IPS-11a (cell line): ENCODE data around the gene CPNE8.

Source experiments
- H3K4me3 ChIP-seq: one replicate; pipeline ENCODE4 v1.5.1; 2013; ENCODE audit warnings: low read depth, low read length, control low read depth

Gene CPNE8

DNA sequence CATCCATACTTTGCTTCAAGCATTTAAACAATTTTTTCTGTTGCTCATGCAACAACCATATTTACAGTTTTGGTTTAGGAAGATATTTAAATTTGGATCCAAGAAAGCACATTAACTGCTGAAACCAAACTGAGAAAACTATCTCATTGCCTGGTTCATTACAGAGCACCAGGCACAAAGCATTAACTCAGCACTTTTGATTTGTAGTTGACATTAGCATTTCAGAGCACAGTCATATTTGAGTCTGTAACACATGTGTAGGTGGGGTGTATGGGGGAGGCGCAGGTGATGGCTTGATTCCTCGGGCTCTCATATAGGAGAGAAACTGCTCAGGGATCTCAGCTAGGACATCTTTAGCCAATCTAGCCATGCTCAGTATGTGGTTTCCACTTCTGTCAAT is 251.7 kb downstream of the CPNE8 start:
- H3K4me3 ChIP-seq: no peak overlapping the region

DNA sequence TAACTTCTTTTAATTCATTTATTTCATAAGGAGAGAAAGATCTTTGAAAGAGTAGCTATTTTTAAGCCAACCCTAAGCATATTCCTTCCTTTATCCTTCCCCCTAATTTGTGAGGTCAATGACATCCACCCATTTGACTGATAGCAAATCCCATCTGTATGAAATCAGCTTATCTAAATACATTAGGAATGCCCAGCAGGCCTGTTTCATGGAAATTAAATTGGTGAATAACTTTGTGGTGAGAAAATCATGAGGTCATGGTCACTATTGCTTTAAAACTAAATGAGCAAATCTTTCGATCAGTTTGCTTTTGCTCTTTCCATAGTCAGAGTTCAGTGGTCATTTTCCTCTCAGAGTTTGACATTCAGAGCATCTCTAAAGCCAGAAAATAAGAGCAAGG is 256.6 kb downstream of the CPNE8 start:
- H3K4me3 ChIP-seq: no peak overlapping the region

DNA sequence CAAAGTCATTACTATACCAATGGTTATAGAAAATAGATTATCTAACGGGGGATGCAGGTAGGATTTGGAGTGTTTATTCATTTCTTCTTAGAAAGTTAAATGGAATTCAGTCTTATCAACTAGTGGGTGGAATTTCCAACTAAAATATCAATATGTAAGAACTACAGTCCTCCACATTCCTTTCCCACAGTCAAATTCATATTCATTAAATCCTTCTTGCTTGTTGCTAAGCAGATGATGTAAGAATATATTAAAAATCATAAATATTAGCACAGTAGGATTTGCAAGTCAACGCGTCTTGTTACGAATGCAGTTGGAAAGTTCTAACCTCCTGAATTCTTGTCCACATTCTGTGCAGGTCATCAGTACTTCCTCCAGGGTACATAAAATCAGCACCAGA is 259.2 kb downstream of the CPNE8 start:
- no peak overlapping the region for H3K4me3 ChIP-seq

DNA sequence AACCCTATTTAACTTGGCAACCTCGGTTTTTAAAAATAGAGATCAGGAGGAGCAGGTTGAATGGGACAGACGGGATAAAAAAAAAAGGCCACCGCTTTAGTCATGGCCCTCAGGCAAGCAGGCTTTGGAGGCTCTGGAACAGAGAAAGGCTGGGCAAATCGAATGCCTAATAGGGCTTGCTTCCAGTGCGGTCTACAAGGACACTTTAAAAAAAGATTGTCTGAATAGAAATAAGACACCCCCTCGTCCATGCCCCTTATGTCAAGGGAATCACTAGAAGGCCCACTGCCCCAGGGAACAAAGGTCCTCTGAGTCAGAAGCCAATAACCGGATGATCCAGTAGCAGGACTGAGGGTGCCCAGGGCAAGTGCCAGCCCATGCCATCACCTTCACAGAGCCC is 265.8 kb downstream of the CPNE8 start:
- no peak overlapping the region for H3K4me3 ChIP-seq

DNA sequence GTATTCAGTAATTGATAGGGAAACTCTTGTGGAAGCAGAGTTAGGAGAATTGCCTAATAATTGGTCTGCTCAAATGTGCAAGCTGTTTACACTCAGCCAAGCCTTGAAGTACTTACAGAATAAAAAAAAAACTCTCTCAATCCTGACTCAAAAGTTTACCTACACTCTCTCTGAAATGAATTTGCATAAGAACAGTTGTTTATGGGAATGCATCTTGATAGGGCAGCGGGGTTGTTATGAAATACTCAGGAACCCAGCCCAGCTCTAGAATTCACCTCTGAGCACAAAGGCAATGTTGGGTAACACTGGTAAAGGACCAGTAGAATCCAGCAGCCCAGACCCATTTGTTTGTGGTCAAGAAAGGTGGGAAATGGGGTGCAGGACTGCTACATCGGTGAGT is 267.0 kb downstream of the CPNE8 start:
- H3K4me3 ChIP-seq: no peak overlapping the region

DNA sequence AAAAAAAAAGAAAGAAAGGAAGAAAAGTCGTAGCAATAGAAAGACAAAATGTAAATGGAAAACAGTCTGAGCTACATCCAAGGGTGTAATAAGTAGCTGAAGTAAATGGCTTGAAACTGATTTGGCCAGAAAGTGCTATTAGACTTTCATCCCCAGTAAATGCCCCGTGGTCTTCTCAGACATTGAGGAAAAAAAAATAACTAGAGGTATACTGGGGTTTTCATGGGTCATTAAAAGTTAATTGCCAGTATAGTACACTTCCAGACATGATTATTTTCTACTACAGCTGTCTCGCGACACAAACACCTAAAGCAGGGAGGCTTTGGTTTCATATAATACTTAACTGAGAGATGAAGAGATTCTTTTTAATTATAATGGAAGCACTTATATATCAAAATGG is 271.9 kb downstream of the CPNE8 start:
- no peak overlapping the region for H3K4me3 ChIP-seq

DNA sequence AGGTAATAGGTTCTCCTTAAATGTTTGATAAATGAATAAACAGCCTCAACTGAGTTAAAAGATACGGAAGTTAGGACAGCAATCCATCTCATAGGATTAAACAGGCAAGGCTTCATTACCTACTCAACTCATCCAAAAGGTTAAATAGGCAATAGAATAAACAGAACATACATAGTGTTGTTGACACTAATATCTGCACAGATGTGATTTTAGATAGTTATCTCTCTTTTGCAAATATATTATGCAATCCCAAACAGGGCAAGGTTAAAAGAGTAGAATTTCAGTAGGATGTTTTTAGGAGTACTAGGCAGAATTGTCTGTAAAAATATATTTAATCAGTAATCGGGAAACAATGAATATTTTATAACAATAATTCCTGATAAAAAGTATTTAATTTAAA is 276.3 kb downstream of the CPNE8 start:
- no peak overlapping the region for H3K4me3 ChIP-seq

DNA sequence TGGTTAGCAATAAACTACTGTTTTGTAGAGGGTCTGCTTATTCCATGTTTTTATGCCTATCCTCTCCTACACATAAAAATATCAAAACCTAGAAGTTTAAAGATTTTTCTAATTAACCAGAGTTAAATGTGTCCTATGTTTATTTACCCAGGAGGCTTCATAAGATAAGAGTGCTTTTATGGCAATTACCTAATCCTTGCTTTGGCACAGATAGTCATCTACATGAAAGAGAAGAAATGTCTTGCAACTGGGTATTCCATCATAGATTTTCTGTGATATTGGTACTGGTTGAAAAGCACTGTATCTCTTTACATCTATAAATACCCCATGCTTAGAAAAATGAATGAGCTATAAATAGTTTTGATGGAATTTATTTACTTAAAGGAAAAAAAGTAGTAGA is 277.1 kb downstream of the CPNE8 start:
- no peak overlapping the region for H3K4me3 ChIP-seq

DNA sequence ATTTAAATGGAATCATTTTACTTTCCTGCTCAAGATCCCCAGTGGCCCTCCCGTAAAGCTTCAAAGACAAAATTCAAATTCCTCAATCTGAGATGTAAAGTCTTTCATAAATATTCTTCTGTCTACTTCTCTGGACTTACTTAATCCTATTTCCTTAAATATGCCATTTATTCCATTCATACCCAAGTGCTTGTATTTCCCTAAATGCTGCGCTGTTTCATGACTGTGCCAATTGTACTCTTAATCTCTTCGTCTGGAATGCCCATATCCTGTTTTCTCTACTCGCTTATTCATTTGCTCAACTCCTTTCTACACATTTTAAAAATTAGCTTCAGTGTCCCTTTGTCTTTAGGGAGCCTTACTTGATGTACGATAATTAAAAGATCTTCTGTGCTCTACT is 280.1 kb downstream of the CPNE8 start:
- no peak overlapping the region for H3K4me3 ChIP-seq

DNA sequence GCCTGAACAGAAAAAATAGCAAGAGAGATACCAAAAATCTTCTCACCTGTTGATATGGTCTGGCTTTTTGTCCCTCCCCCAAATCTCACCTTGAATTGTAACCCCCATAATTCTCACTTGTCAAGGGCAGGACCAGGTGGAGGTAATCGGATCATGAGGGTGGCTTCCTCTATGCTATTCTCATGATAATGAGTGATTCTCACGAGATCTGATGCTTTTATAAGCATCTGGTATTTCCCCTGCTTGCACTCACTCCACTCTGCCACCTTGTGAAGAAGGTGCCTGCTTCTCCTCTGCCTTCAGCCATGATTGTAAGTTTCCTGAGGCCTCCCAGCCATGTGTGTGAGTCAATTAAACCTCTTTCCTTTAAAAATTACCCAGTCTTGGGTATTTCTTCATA is 291.2 kb downstream of the CPNE8 start:
- no peak overlapping the region for H3K4me3 ChIP-seq

DNA sequence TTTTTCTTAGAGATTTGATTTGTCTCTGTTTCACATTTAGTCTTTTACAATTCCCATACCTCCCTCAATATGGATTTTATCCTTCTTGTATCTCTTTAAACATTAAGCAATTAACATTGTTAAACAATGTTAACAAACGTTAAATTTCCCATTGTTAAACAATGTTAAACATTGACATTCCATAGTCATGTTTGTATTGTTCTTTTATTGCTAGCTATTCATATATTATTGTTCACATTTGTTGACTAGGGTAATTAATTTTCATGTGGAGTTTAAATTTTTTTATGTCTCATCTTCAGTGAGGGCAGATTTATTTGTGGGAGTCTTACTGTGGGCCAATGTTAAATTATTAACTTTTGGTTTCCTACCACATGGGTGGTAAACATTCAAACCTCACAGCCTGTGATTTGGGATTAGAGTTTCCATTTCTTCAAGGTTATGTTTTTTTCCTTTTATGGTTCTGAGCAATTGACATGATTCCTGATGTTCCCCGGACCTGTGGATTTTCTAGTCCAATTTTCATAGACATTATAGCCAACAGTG is 294.5 kb downstream of the CPNE8 start:
- H3K4me3 ChIP-seq: no peak overlapping the region

DNA sequence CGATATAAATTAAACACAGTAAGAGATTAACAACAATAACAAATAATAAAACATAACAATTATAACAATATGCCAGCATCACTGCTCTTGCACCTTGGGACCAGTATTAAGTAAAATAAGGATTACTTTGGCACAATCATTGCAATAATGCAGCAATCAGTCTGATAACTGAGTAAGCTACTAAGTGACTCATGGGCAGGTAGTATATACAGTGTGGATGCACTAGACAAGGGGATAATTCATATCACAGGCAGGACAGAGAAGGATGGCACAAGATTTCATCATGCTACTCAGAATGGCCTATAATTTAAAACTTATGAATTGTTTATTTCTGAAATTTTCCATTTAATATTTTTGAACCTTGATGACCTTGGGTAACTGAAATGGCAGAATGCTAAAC is 298.1 kb downstream of the CPNE8 start:
- H3K4me3 ChIP-seq: no peak overlapping the region
